Aorta (tissue), 5 donors: ENCODE results near the gene LCN2. TPM values are rescaled to one million over a fixed set of nuclear protein-coding genes. Genes with fewer than 3 reads are reported as not detected.
"Not testable (repeated sequence)": the region's sequence is repeated elsewhere in the genome, so short reads cannot be mapped to it uniquely, and the experiment has no call there.

Experiments
- ATAC-seq: fragments of 200-7000 bp; cut with Tn5 transposase; one replicate; pipeline ENCODE4 v1.9.1; 2022; ENCODE audit warnings: moderate library complexity; ENCODE audit not compliant: low FRiP score
- DNase-seq, 2 donors: peaks; one replicate each; pipeline ENCODE4 v3.0.0-alpha.2; 2020
- H3K27ac ChIP-seq, 2 donors: one replicate each; pipeline ENCODE4 v1.5.1; 2013; ENCODE audit warnings: low read length in 2 of 2, mild to moderate bottlenecking in 2 of 2, moderate library complexity in 2 of 2, control low read depth in 1 of 2, inconsistent platforms in 1 of 2, low read depth in 1 of 2
- H3K27me3 ChIP-seq, 2 donors: one replicate each; pipeline ENCODE4 v1.6.1; 2013; ENCODE audit warnings: control low read depth in 1 of 2, low read length in 1 of 2, mild to moderate bottlenecking in 1 of 2, moderate library complexity in 1 of 2; ENCODE audit not compliant: insufficient read depth in 2 of 2, control insufficient read depth in 1 of 2
- H3K36me3 ChIP-seq, 2 donors: one replicate each; pipeline ENCODE4 v1.6.1; 2013; ENCODE audit warnings: control low read depth in 1 of 2, low read length in 1 of 2, mild to moderate bottlenecking in 1 of 2; ENCODE audit not compliant: insufficient read depth in 2 of 2, control insufficient read depth in 1 of 2
- H3K4me1 ChIP-seq, 2 donors: one replicate each; pipeline ENCODE4 v1.6.1; 2013; ENCODE audit warnings: low read length in 2 of 2, control low read depth in 1 of 2, mild to moderate bottlenecking in 1 of 2, moderate library complexity in 1 of 2; ENCODE audit not compliant: insufficient read depth in 2 of 2, control insufficient read depth in 1 of 2
- H3K4me3 ChIP-seq, 2 donors: one replicate each; pipeline ENCODE4 v1.5.1; 2013; ENCODE audit warnings: low read length in 2 of 2, control low read depth in 1 of 2, mild to moderate bottlenecking in 1 of 2
- H3K9me3 ChIP-seq: one replicate; pipeline ENCODE4 v1.6.1; 2013; ENCODE audit warnings: mild to moderate bottlenecking, low read length; ENCODE audit not compliant: control insufficient read depth
- WGBS, 2 donors: extraction: QIAGEN DNeasy Blood & Tissue Kit; methylation state at CpG; one replicate each; pipeline ENCODE4 v1.1.7; 2013; 5-methylcytosine and 5-hydroxymethylcytosine counted together
- intact Hi-C, 2 donors: fragments of 100-400 bp; cut with DNase I; formaldehyde crosslinking; loops; one replicate each; pipeline versions ENCODE4 v1.14.2 to v1.15.0; 2022
- polyA plus RNA-seq, 2 donors: library from polyadenylated mRNA; stranded (reverse); fragments of 200-250 nt; gene quantifications; one replicate each; pipeline ENCODE4 v1.2.3, GENCODE V29; 2013
- total RNA-seq, 2 donors: library from RNA; stranded (reverse); fragmentation: NEBNext Ultra II Directional; extraction: Animal tissue kit (Norgen Biotek cat#: 25700); gene quantifications; one replicate each; pipeline ENCODE4 v1.2.1, GENCODE V29; 2021
- donor health status: healthy with polysubstance abuse.
- donor health status: Bipolar disorder and iron deficiency.
- donor health status: DM: no; HTN: no; CAD: no.
- donor health status: DM: no; HTN: no; CAD: no.
- donor health status: DM: yes; HTN: yes; CAD: no.

The LCN2 gene
- total and polyA plus RNA-seq, 4 donors = 0.84 to 5.6 (median 1.0) TPM

- peak; percentile 83 to 85 for DNase-seq
- Histone ChIP-seq H3K4me3 (no peak overlapping the region), H3K27me3 (no peaks in the 10 kb centered on the region), H3K4me1 (no peaks in the 10 kb centered on the region), H3K9me3 (no peaks in the 10 kb centered on the region), H3K36me3 (peaks cover 0 to 1% of the 10 kb centered on the region in 2 donors), H3K27ac (no peak overlapping the region)
- intact Hi-C loops = no loop called here
- WGBS, 2 donors = 70 to 72% methylated on average over 16 of the region's 16 CpGs
- ATAC-seq = no peak
Observed at GRCh38 chr9:128124873-128125579, 24.2 kb upstream of the LCN2 start.

DNA sequence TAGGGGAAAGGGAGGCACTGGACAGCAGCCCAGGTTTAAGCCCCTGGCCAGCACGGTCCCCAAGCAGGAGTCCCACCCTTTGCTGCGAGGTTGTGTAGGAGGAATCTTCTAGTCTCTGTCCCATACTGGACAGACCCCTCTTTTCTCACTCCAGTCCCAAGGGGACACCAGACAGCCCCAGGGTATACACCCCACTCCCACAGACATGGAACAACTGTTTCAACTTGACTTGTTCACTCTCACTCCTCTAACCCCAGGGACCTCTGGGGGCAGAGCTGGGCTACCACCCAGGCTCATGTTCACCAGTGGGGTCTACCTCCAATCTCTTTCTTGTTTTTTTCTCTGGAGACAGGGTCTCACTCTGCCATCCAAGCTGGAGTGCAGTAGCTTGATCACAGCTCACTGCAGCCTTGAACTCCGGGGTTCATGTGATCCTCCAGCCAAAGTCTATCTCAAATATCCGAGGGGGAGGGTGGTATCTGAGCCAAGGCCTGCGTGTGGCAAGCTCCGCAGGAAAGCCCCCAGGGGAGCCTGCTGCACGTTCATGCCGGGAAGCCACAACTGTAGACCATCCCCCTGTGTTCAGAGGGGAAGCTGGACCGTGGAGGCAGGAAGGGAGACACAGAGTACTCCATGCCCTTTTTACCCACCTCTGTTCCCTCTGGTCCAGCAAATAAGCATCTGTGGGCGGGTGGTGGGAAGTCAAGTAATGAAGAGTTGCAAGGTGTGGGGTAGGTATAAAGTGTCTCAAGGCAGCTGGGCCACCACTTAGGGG lies 23.5 kb upstream of the LCN2 start:
- H3K36me3 ChIP-seq = peaks cover 0 to 1% of the 10 kb centered on the region in 2 donors
- no peak overlapping the region for H3K4me3 ChIP-seq
- intact Hi-C loops = no loop called here
- H3K4me1 ChIP-seq = no peaks in the 10 kb centered on the region
- H3K27me3 ChIP-seq = no peaks in the 10 kb centered on the region
- H3K9me3 ChIP-seq = no peaks in the 10 kb centered on the region
- ATAC-seq (no peak), DNase-seq (peak; percentile 44 to 67)
- H3K27ac ChIP-seq = no peak overlapping the region
- WGBS, 2 donors = 45 to 54% methylated on average over 10 of the region's 10 CpGs

- DNase-seq (peak; percentile 92 to 95), ATAC-seq (peak; percentile 94)
- no peaks in the 10 kb centered on the region for H3K9me3 ChIP-seq
- H3K27ac ChIP-seq = peak within 1 kb of the TSS in 1 of 2 donors; percentile 71
- peak within 1 kb of the TSS; percentile 63 to 69 for H3K4me3 ChIP-seq
- H3K36me3 ChIP-seq = no peaks in the 10 kb centered on the region
- no peaks in the 10 kb centered on the region for H3K4me1 ChIP-seq
- intact Hi-C loops = no loop called here
- 0% methylated on average over 55 to 56 of the region's 56 CpGs for WGBS, 2 donors
- H3K27me3 ChIP-seq = no peaks in the 10 kb centered on the region
Observed at GRCh38 chr9:128127568-128127989, 21.7 kb upstream of the LCN2 start, which contains the start of gene PTGES2. Gene PTGES2 (minus strand): TSS chr9:128127729. CDS start chr9:128127717, 12 bp downstream.

DNA sequence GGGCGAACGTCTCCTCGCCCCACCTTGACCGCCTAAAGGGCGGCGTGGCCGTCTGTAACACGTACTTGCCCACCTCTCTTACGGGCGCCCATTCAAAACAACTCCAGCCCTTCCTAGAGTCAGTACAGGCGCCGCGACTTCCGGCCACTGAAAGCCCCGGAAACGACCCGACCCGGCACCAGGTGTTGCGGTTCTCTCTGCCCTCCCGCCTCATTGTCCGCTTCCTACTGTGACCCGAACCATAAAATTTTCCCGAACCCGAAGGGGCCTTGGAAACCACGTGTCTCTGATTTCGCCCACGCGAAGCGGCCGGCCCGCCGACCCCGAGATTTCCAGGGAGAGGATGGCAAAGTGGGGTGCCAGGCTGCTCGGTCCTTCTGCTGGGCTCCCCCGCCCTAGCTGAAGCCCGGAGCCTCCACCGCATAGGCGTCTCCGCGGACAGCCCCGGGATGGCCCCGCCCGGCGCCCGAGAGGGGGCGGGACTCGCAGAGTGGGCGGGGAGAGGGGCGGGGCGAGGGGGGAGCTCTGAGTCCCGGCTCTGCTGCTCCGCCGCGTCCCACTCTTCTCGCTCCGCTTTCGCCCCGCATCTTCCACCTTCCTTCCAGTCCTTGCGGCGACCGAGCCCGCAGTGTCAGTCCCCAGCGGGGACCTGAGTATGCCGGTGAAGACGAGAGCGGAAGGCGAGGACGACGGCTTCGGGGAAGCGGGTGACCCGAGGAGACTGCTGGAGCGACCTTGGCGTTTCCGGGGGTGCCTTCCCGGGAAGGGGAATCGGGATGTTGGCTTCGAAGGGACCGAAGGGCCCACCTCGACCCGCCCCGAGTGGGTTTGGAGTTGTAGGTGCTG lies 21.0 kb upstream of the LCN2 start:
- WGBS, 2 donors = 0% methylated on average over 75 to 82 of the region's 82 CpGs
- Histone ChIP-seq H3K36me3 (no peaks in the 10 kb centered on the region), H3K4me3 (peak overlapping the region; percentile 63 to 69), H3K4me1 (no peaks in the 10 kb centered on the region), H3K27ac (peak overlapping the region in 1 of 2 donors; percentile 71), H3K9me3 (no peaks in the 10 kb centered on the region), H3K27me3 (no peaks in the 10 kb centered on the region)
- intact Hi-C loops = no loop called here
- peak; percentile 86 to 94 for DNase-seq
- ATAC-seq = peak; percentile 95

- WGBS, 2 donors = 64 to 65% methylated on average over 29 of the region's 29 CpGs
- no peaks in the 10 kb centered on the region for H3K9me3 ChIP-seq
- DNase-seq (peak; percentile 59 to 73), ATAC-seq (no peak)
- no peak overlapping the region for H3K27ac ChIP-seq
- intact Hi-C loops = no loop called here
- no peaks in the 10 kb centered on the region for H3K36me3 ChIP-seq
- H3K4me3 ChIP-seq = peak overlapping the region; percentile 8 to 63
- H3K27me3 ChIP-seq = no peaks in the 10 kb centered on the region
- no peaks in the 10 kb centered on the region for H3K4me1 ChIP-seq
Observed at GRCh38 chr9:128128836-128129590, 20.2 kb upstream of the LCN2 start.

GRCh38 chr9:128129976-128130590 lies 19.2 kb upstream of the LCN2 start:
- H3K27me3 ChIP-seq, ATAC-seq, H3K4me1 ChIP-seq, H3K27ac ChIP-seq, H3K36me3 ChIP-seq, intact Hi-C loops, H3K4me3 ChIP-seq, H3K9me3 ChIP-seq: not testable (repeated sequence)
- 25 to 31% methylated on average over 11 to 12 of the region's 12 CpGs for WGBS, 2 donors
- DNase-seq = peak; percentile 73 to 83

GRCh38 chr9:128130651-128131050 lies 18.6 kb upstream of the LCN2 start:
- H3K4me3 ChIP-seq, H3K27ac ChIP-seq, ATAC-seq, H3K36me3 ChIP-seq, intact Hi-C loops, H3K4me1 ChIP-seq, H3K9me3 ChIP-seq, H3K27me3 ChIP-seq: not testable (repeated sequence)
- 57 to 59% methylated on average over 7 of the region's 7 CpGs for WGBS, 2 donors
- peak; percentile 30 to 46 for DNase-seq
